Stimulated activated CD4-positive, alpha-beta T cell treated with anti-CD3 and anti-CD28 coated beads, TNF-alpha, amount 100 ng/mL, for 24 hours (primary cell): Measurements from ENCODE around the gene TBC1D32.
"Not testable (repeated sequence)": the region's sequence is repeated elsewhere in the genome, so short reads cannot be mapped to it uniquely, and the experiment has no call there.

ENCODE experiments used
- DNase-seq, 3 experiments: peaks; one replicate each; pipeline ENCODE4 v3.0.0-alpha.2; 2020; ENCODE audit warnings: low read depth in 3 of 3

Gene TBC1D32

GRCh38 chr6:121321282-121321681 lies 13.0 kb downstream of the TBC1D32 start:
- no peak for DNase-seq

DNA sequence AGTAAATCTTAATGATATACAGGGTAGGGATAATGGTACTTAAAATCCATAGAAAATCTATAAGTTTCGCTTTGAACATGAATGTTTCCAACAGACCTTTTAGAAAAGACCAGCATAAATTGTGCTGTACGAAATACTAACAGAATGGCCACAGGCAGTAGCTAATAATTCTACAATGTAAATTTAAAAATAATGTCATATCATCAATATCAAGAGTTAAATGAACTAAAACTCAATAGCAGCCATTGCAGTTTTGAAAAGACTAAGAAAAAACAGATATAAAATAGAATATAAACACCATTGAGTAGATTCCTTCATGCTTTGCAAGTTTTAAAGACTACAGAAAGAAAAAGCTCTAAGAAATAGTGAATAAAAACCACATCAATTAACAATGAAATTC lies 14.7 kb downstream of the TBC1D32 start:
- no peak for DNase-seq

GRCh38 chr6:121319112-121319553 lies 15.1 kb downstream of the TBC1D32 start:
- no peak for DNase-seq

GRCh38 chr6:121314381-121315112 lies 19.7 kb downstream of the TBC1D32 start:
- DNase-seq = no peak

- DNase-seq = not testable (repeated sequence)
These were observed 22.5 kb downstream of the TBC1D32 start for GRCh38 chr6:121311814-121312213.

GRCh38 chr6:121310495-121310894 lies 23.8 kb downstream of the TBC1D32 start:
- DNase-seq = no peak

DNA sequence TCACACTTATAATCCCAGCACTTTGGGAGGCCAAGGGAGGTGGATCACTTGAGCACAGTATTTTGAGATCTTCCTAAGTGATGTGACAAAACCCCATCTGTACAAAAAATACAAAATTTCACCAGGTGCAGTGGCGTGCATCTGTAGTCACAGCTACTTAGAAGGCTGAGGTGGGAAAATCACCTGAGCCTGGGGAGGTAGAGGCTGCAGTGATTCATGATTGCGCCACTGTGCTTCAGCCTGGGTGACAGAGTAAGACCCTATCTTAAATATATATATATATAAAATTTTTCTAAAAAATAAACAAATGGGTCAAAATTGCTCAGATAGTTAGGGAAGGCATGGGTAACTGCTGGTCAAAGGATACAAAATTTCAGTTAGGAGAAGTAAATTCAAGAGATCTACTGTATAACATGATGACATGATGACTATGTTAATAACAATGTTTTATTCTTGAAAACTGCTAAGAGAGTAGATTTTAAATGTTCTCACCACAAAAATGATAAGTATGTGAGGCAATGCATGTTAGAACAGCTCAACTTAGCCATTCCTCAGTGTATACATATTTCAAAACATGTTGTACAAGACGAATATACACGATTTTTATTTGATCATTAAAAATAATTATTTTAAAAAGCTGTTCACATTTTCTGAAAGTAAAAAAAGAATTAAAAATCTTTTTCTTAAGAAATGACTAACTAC lies 24.4 kb downstream of the TBC1D32 start:
- no peak for DNase-seq

DNA sequence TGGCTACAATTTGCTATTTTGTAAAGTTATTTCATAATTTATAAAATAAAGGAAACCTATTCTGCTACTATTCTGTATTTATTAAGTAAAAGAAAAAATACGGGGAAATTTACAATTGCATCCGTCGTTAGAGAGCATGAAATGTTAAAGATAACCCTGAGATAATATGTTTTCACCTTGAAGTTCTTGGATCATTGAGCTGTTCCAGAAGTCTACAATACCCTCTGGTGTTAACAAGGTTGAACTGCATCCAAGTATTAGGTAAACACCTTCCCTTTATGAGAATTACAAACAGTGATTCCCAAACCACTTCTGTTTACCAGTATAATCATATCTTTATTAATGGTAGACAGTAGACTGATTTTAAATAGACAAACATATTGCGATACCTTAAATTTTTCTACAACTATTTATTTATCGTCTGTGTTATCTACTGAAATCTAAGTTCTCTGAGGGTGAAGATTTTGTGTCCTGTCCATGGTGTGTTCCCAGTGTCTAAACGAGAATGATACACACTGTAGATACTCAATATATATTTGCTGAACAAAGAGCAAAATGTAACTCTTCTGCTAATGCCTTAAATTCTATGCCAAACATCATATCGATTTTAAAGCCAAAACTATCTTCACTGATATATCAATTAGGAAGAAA lies 28.2 kb downstream of the TBC1D32 start:
- DNase-seq = no peak

- no peak for DNase-seq
These were observed 31.4 kb downstream of the TBC1D32 start for GRCh38 chr6:121302882-121303281.

GRCh38 chr6:121301156-121301555 lies 33.1 kb downstream of the TBC1D32 start:
- DNase-seq = not testable (repeated sequence)

DNA sequence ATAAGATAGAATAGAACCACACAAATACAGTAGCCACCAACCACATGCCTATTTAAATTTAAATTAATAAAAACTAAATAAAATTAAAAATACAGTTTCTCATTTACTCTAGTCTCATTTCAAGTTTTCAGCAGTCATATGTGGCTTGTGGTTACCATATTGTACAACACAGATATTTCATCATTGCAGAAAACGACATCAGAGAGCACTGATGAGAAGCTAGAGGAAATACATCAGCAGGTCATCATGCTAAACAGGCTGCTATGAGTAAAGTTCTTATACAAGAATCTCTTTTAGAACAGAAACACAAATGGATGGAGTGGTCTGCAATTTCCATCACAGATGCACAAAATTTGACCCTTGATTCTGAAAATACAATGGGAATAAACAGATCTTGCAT lies 36.6 kb downstream of the TBC1D32 start:
- DNase-seq = no peak

DNA sequence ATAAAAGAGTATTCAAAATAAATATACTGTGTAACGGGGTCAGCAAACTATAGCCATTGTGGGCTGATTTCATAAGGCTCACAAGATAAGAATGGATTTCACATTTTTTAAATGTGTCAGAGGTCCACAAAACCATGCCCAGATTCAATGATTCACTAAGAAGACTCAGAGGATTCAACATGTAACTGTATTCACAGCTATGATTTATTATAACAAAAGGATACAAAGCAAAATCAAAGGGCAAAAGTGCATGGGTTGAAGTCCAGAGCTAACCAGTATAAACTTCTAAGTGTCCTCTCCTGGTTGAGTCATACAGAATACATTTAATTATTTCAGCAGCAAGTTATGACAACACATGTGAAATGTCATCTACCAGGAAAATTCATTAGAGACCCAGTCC lies 49.2 kb downstream of the TBC1D32 start:
- no peak for DNase-seq

DNA sequence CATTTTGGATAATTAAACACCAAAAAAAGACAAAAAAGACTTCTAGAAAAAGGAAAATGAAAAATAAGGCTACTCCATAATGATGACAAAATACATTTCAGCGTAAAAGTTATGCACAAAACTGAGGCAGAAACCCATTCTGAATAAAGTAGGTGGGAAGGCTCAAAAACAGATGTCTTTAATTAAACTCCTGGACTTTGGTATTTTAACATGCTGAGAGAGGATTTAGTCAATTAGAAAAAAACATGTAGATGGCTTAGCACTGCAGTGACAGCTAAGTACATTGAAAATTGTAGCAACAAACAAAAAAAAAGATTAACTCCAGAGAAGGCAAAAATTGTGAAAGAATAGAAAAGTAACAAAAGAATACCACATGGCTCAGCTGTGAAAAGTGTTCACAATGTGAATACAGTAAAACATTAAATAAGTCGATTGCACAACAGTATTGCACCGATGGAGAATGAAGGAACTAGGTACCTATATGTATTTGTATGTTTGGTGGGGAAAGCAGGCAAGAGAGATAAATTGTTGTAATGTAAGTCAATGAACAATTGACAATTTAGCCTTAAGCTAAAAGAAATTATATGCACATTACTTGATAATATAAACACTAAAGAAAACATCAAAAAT lies 59.5 kb downstream of the TBC1D32 start:
- no peak for DNase-seq

DNA sequence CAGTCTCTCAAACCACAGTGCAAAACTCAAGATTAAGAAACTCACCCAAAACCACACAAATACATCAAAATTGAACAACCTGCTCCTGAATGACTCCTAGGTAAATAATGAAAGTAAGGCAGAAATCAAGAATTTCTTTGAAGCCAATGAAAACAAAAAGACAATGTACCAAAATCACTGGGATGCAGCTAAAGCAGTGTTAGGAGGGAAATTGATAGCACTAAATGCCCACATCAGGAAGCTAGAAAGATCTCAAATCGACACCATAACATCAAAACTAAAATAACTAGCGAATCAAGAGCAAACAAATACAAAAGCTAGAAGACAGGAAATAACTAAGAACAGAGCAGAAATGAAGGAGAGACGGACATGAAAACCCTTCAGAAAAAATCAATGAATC lies 70.5 kb downstream of the TBC1D32 start:
- DNase-seq = no peak

DNA sequence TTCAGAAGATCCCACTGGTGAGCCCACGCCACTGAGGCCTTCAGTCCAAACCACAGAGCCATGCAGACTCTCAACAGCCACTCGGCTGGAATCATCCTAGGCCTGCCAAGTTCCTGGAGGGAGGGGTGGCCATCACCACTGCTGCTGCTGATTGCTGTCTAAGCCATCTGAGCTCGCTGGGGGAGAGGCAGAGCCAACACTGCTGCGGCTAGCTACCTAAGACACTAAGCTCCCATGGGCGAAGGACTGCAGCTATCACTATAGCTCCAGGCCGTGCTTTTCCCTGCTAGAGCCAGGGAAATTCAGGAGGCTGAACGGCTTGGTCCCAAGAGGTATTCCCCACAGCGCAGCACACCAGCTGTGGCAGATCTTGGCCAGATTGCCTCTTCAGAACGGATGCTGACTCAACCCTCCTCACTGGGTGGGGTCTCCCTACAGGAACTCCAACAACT lies 73.6 kb downstream of the TBC1D32 start:
- no peak for DNase-seq

DNA sequence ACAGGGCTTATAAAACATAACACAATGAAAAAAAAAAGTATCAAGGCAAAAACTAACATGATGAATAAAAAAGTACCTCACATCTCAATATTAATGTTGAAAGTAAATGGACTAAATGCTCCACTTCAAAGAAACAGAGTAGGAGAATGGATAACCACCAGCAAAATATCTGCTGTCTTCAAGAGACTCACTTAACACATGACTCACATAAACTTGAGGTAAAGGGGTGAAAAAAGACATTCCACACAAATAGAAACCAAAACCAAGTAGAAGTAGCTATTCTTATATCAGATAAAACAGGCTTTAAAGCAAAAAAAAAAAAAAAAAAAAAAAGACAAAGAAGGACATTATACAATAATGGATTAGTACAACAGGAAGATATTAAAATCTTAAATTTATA lies 86.9 kb downstream of the TBC1D32 start:
- no peak for DNase-seq

GRCh38 chr6:121242386-121242785 lies 91.9 kb downstream of the TBC1D32 start:
- no peak for DNase-seq

GRCh38 chr6:121237859-121238258 lies 96.4 kb downstream of the TBC1D32 start:
- DNase-seq = no peak

DNA sequence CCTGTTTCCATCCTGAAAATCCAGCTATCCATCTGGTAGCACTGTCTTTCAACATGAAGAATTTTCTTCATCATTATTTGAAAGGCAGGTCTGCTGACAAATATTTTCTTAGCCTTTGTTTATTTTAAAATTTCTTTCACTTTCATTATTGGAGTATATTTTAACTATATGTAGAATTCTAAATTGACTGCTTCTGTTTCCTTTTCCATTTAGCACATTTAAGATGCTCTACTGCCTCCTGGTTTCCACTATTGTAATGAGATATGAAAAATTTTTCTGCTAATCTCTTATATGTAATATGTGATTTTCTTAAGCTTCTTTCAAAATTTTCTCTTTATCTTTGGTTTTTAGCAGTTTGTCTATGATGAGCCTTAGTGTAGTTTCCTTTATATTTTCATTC lies 97.3 kb downstream of the TBC1D32 start:
- no peak for DNase-seq

- no peak for DNase-seq
These were observed 98.9 kb downstream of the TBC1D32 start for GRCh38 chr6:121235386-121235785.

DNA sequence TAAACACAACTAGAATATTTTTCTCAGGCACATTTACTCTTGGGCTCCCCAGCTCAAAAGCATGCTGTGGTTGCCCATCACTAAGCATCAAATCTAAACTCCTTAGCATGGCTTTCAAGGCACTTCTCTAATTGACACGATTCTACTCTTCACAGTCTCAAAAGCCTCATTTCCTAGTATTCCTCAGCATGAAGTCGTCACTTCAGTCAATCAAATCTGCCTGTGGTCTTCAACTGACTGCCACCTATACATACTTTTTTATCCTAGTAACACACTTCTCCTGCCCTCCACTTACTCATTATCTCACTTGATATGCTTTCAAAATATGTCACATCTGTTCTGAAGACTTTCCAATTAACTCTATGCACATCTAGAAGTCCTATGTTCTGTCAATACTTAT lies 110.3 kb downstream of the TBC1D32 start:
- no peak for DNase-seq

DNA sequence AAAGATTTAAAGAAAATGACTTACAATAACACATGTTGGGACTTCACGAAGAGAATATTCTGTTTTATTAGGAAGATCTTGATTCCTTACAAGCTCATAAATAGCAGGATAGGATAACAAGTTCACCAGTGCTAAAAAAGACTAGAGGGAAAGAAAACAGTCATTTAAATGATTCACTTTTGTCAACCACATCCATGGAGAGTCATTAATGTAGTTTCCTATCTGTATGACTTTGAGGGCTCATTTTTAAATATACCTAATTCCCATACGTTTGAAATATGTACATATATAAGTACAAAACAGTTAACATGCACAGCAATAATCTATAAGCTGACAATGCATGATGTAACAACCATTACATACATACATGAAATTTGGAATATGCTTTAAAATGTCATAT lies 111.1 kb downstream of the TBC1D32 start:
- DNase-seq = no peak
